IPS DF 6.9 (cell line): Measurements from ENCODE around the gene FIGNL2.

Experiments
- DNase-seq: peaks from one replicate; pipeline ENCODE4 v3.0.0-alpha.2; 2013; ENCODE audit warnings: low read depth, low spot score
- H3K27ac ChIP-seq: one replicate; pipeline ENCODE4 v1.5.1; 2013; ENCODE audit warnings: low read length, control low read depth
- H3K27me3 ChIP-seq: 2 replicates; pipeline ENCODE4 v1.6.1; 2013; ENCODE audit warnings: mild to moderate bottlenecking, low read length; ENCODE audit not compliant: control insufficient read depth, insufficient read depth
- H3K36me3 ChIP-seq: 2 replicates; pipeline ENCODE4 v1.6.1; 2013; ENCODE audit warnings: low read length; ENCODE audit not compliant: control insufficient read depth, insufficient read depth
- H3K4me1 ChIP-seq: 2 replicates; pipeline ENCODE4 v1.6.1; 2013; ENCODE audit warnings: low read length; ENCODE audit not compliant: control insufficient read depth, insufficient read depth
- H3K4me3 ChIP-seq: 2 replicates; pipeline ENCODE4 v1.5.1; 2013; ENCODE audit warnings: mild to moderate bottlenecking, low read length
- H3K9me3 ChIP-seq: 2 replicates; pipeline ENCODE4 v1.6.1; 2013; ENCODE audit warnings: low read length, inconsistent platforms; ENCODE audit not compliant: control insufficient read depth, insufficient read depth
- WGBS: extraction: QIAGEN DNeasy Blood & Tissue Kit; methylation state at CpG from one replicate; pipeline ENCODE4 v1.1.7; 2013; ENCODE audit warnings: mixed read lengths, missing lambda C conversion rate; ENCODE audit not compliant: insufficient read length, insufficient coverage; 5-methylcytosine and 5-hydroxymethylcytosine counted together

FIGNL2 gene

GRCh38 chr12:51874000-51874399, 25.5 kb upstream of the FIGNL2 start:
- Histone ChIP-seq H3K4me1 (peaks cover 4% of the 10 kb centered on the region), H3K9me3 (no peaks in the 10 kb centered on the region), H3K27me3 (peaks cover 2% of the 10 kb centered on the region; the same call in 1 of the 2 replicates), H3K27ac (no peak overlapping the region), H3K36me3 (no peaks in the 10 kb centered on the region), H3K4me3 (no peak overlapping the region)
- no CpG with 5 or more reads among the region's 8 CpGs for WGBS
- no peak for DNase-seq

- H3K4me3 ChIP-seq = no peak overlapping the region
- no peak for DNase-seq
- H3K4me1 ChIP-seq = peaks cover 4% of the 10 kb centered on the region
- peaks cover 3% of the 10 kb centered on the region; the same call in 1 of the 2 replicates for H3K27me3 ChIP-seq
- no peaks in the 10 kb centered on the region for H3K9me3 ChIP-seq
- H3K36me3 ChIP-seq = no peaks in the 10 kb centered on the region
- H3K27ac ChIP-seq = no peak overlapping the region
- no CpG with 5 or more reads among the region's 8 CpGs for WGBS
Observed at GRCh38 chr12:51873251-51873994, 24.9 kb upstream of the FIGNL2 start.

GRCh38 chr12:51872689-51872981, 24.1 kb upstream of the FIGNL2 start:
- Histone ChIP-seq H3K4me1 (peaks cover 4% of the 10 kb centered on the region), H3K27ac (no peak overlapping the region), H3K9me3 (no peaks in the 10 kb centered on the region), H3K36me3 (no peaks in the 10 kb centered on the region), H3K27me3 (peaks cover 7% of the 10 kb centered on the region; the same call in 1 of the 2 replicates), H3K4me3 (no peak overlapping the region)
- no peak for DNase-seq
- WGBS = no CpG with 5 or more reads among the region's 3 CpGs

GRCh38 chr12:51871918-51872688, 23.6 kb upstream of the FIGNL2 start:
- peaks cover 4% of the 10 kb centered on the region for H3K4me1 ChIP-seq
- H3K4me3 ChIP-seq = no peak overlapping the region
- H3K9me3 ChIP-seq = no peaks in the 10 kb centered on the region
- H3K36me3 ChIP-seq = no peaks in the 10 kb centered on the region
- no CpG with 5 or more reads among the region's 17 CpGs for WGBS
- peaks cover 7% of the 10 kb centered on the region; the same call in 1 of the 2 replicates for H3K27me3 ChIP-seq
- no peak overlapping the region for H3K27ac ChIP-seq
- no peak for DNase-seq

DNA sequence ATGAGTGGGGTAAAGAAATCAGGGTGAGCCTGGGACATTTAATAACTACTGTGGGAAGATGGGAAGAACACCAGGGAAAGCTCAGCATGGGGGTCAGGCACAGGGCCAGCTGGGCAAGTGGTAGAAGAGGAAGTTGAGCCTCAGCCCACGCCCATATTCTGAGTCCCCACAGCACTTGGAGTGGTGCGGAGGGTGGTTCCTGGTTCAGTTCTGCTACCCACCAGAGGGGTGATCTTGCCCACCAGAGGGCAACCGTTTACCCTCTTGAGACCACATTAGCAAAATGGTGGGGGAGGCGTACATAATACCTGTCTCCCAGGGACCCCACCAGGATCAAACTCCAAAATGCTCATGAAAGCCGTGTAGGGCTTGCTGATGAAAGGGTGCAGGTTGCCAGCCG, 22.6 kb upstream of the FIGNL2 start:
- H3K27me3 ChIP-seq = peaks cover 7% of the 10 kb centered on the region; the same call in 1 of the 2 replicates
- H3K36me3 ChIP-seq = no peaks in the 10 kb centered on the region
- peaks cover 5% of the 10 kb centered on the region for H3K4me1 ChIP-seq
- DNase-seq = no peak
- no peaks in the 10 kb centered on the region for H3K9me3 ChIP-seq
- H3K4me3 ChIP-seq = no peak overlapping the region
- H3K27ac ChIP-seq = no peak overlapping the region
- WGBS = no CpG with 5 or more reads among the region's 6 CpGs

- WGBS = no CpG with 5 or more reads among the region's 4 CpGs
- peaks cover 7% of the 10 kb centered on the region; the same call in 1 of the 2 replicates for H3K27me3 ChIP-seq
- H3K27ac ChIP-seq = no peak overlapping the region
- H3K4me1 ChIP-seq = peaks cover 6% of the 10 kb centered on the region
- no peak overlapping the region for H3K4me3 ChIP-seq
- no peaks in the 10 kb centered on the region for H3K36me3 ChIP-seq
- H3K9me3 ChIP-seq = no peaks in the 10 kb centered on the region
- no peak for DNase-seq
Observed at GRCh38 chr12:51870504-51870903, 22.0 kb upstream of the FIGNL2 start.

- no CpG with 5 or more reads among the region's 3 CpGs for WGBS
- Histone ChIP-seq H3K27ac (no peak overlapping the region), H3K36me3 (no peaks in the 10 kb centered on the region), H3K4me3 (peak overlapping the region; percentile 63; the same call in 1 of the 2 replicates), H3K9me3 (no peaks in the 10 kb centered on the region), H3K27me3 (peaks cover 7% of the 10 kb centered on the region; the same call in 1 of the 2 replicates), H3K4me1 (peaks cover 10% of the 10 kb centered on the region)
- no peak for DNase-seq
Observed at GRCh38 chr12:51869931-51870330, 21.4 kb upstream of the FIGNL2 start.

GRCh38 chr12:51869496-51869865, 21.0 kb upstream of the FIGNL2 start:
- no CpG with 5 or more reads among the region's 20 CpGs for WGBS
- Histone ChIP-seq H3K27ac (no peak overlapping the region), H3K9me3 (no peaks in the 10 kb centered on the region), H3K4me3 (peak overlapping the region; percentile 63; the same call in 1 of the 2 replicates), H3K27me3 (peaks cover 7% of the 10 kb centered on the region; the same call in 1 of the 2 replicates), H3K36me3 (no peaks in the 10 kb centered on the region), H3K4me1 (peaks cover 11% of the 10 kb centered on the region)
- no peak for DNase-seq

- peaks cover 11% of the 10 kb centered on the region for H3K4me1 ChIP-seq
- no peak overlapping the region for H3K27ac ChIP-seq
- H3K27me3 ChIP-seq = peaks cover 7% of the 10 kb centered on the region; the same call in 1 of the 2 replicates
- no peaks in the 10 kb centered on the region for H3K36me3 ChIP-seq
- WGBS = no CpG with 5 or more reads among the region's 67 CpGs
- no peaks in the 10 kb centered on the region for H3K9me3 ChIP-seq
- DNase-seq = no peak
- H3K4me3 ChIP-seq = peak overlapping the region; percentile 63; the same call in 1 of the 2 replicates
Observed at GRCh38 chr12:51868821-51869495, 20.4 kb upstream of the FIGNL2 start.

DNA sequence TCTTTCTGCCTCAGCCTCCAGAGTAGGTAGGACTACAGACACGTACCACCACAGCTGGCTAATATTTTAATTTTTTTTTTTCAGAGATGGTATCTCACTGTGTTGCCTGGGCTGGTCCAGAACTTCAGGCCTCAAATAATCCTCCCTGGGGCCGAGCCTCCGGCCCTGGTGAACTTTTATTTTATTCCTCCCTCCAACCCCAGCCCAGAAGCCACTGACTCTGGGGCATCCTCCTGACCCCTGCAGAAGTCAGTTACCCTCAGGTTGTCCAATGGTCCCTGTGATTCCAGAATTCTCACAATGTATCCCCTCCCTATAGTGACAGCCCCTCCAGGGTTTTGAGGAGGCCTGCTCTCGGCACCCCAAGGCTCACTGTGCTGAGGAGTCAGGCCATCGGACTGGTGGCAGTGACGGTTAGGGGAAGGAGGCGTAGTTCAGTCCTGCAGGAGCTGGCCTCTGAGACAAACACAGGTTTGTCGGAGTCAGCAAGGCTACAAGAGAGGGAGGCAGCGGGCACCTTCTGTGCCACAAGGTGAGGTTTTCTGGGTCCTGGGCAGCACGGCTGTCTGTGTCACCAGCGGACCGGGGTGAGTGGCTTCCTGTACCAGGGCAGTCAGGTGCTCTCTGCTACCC, 19.4 kb upstream of the FIGNL2 start:
- Histone ChIP-seq H3K36me3 (no peaks in the 10 kb centered on the region), H3K4me3 (no peak overlapping the region), H3K9me3 (no peaks in the 10 kb centered on the region), H3K4me1 (peaks cover 13% of the 10 kb centered on the region), H3K27me3 (peaks cover 7% of the 10 kb centered on the region; the same call in 1 of the 2 replicates), H3K27ac (no peak overlapping the region)
- DNase-seq = no peak
- no CpG with 5 or more reads among the region's 12 CpGs for WGBS
